22Rv1 (cell line): ENCODE data around the gene USP15.

Source experiments
- CTCF ChIP-seq: fragments of 450-650 bp; IDR thresholded peaks from 2 replicates; pipeline ENCODE4 v1.5.1; 2017; ENCODE audit warnings: mild to moderate bottlenecking
- ZFX ChIP-seq: fragments of 450-650 bp; IDR thresholded peaks from 2 replicates; pipeline ENCODE4 v1.6.1; 2017; ENCODE audit warnings: antibody characterized with exemption, borderline replicate concordance

GRCh38 chr12:62317017-62317416 lies 56.8 kb downstream of the USP15 start:
- TF ChIP-seq CTCF (no peak), ZFX (no peak)
